Measurements from ENCODE around the gene JAZF1.

The JAZF1 gene

DNA sequence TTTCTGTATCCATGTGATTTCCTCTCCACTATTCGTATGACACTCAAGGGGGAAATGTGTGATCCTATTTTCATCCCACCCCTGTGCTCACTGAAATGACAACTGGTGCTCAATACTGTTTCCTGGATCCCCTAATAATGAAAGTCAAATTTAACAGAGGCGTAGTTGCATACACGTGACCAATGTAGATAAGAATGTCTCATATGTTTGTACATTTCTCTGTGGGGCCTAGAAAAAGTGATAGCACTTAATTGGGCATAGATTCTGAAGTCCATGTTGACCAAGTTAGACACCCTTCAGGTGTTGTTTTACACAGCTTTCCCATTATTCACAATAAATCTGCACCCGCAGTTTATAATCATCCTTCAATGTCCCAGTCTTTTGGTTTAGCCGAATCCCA is 59.1 kb downstream of the JAZF1 start:
- in situ Hi-C loops (cut with HindIII; ENCODE audit: low pct_ligation_motif_present, low sequenced_read_pairs), result no loop called here
- Histone ChIP-seq H3K36me3 (replicated peaks) (no peaks in the 10 kb centered on the region), H3K27ac (no peak overlapping the region), H3K4me3 (ENCODE audit: low read depth, low read length) (no peak overlapping the region), H3K27me3 (replicated peaks) (no peaks in the 10 kb centered on the region)
- no peak for DNase-seq
- TF ChIP-seq, protein P1, sequence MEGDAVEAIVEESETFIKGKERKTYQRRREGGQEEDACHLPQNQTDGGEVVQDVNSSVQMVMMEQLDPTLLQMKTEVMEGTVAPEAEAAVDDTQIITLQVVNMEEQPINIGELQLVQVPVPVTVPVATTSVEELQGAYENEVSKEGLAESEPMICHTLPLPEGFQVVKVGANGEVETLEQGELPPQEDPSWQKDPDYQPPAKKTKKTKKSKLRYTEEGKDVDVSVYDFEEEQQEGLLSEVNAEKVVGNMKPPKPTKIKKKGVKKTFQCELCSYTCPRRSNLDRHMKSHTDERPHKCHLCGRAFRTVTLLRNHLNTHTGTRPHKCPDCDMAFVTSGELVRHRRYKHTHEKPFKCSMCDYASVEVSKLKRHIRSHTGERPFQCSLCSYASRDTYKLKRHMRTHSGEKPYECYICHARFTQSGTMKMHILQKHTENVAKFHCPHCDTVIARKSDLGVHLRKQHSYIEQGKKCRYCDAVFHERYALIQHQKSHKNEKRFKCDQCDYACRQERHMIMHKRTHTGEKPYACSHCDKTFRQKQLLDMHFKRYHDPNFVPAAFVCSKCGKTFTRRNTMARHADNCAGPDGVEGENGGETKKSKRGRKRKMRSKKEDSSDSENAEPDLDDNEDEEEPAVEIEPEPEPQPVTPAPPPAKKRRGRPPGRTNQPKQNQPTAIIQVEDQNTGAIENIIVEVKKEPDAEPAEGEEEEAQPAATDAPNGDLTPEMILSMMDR (IDR thresholded peaks at IDR 0.05; ENCODE audit: low read depth, low read length, missing control alignments), result no peak

DNA sequence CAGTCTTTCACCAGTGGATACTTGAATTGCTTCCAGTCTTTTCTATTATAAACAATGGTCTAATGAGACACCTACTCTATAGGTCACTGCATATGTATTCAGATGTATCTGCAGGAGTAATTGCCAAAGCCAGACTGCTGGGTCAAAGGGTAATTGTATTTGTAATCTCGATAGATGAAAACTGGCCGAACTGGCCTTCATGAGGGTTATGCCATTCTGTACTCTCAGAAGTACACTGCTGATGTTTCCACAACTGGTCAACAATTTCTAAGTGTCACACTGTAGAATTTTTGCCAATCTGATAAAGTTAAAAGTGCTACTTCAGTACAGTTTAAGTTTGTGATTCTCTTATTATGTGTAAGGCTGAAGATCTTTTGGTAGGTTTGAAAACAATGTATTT is 64.6 kb downstream of the JAZF1 start:
- Histone ChIP-seq H3K27ac (no peak overlapping the region), H3K36me3 (replicated peaks) (no peaks in the 10 kb centered on the region), H3K4me3 (ENCODE audit: low read depth, low read length) (no peak overlapping the region), H3K27me3 (replicated peaks) (no peaks in the 10 kb centered on the region)
- no peak for DNase-seq
- TF ChIP-seq, protein P1 (IDR thresholded peaks at IDR 0.05; ENCODE audit: low read depth, low read length, missing control alignments), result no peak
- in situ Hi-C loops (cut with HindIII; ENCODE audit: low pct_ligation_motif_present, low sequenced_read_pairs), result no loop called here

DNA sequence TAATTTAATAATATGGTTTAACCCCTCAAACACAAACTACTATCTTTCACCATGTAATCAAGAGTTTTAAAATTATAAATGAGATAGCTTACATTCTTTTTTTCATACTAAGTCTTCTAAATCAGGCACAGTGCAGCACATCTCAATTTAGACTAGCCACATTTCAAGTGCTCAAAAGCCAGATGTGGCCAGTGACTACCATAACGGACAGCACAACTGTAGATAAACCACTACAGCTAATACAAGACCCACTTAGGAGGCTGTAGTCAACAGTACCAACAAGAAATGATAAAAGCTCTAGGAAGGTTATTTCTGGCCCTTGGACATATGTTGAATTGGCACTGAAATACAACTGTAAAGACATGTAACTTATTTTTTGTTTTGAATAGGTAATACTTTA is 65.3 kb downstream of the JAZF1 start:
- TF ChIP-seq, protein P1 (IDR thresholded peaks at IDR 0.05; ENCODE audit: low read depth, low read length, missing control alignments), result no peak
- in situ Hi-C loops (cut with HindIII; ENCODE audit: low pct_ligation_motif_present, low sequenced_read_pairs), result no loop called here
- H3K27ac ChIP-seq, result no peak overlapping the region

DNA sequence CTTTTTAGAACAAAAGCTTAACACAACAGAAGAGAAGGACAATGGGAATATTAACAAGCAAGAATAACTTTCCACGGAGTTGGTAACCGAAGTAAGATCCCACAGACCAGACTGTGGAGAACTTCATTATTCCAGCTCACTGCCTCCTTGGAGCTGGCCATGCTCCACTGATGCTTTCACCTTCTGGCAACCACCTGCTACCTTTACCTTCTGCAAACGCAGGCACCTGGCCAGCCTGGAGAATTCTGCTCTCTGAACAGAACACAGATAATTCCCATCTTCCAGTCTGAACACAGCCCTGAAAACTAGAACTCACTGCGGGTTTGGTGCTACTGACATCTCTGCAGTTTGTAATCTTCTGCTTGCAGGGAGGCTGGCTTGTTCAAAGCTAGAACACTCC is 66.5 kb downstream of the JAZF1 start:
- TF ChIP-seq, protein P1 (IDR thresholded peaks at IDR 0.05; ENCODE audit: low read depth, low read length, missing control alignments), result no peak

More for the DNA sequence above, 65.3 kb downstream of the JAZF1 start:
- H3K4me3 ChIP-seq (ENCODE audit: low read depth, low read length), result no peak overlapping the region
- DNase-seq, result no peak
- H3K27me3 ChIP-seq (replicated peaks), result no peaks in the 10 kb centered on the region
- no peaks in the 10 kb centered on the region for H3K36me3 ChIP-seq (replicated peaks)

GRCh38 chr7:28112883-28113540 is 67.6 kb downstream of the JAZF1 start:
- DNase-seq, result peak; percentile 38
- TF ChIP-seq, protein P1 (IDR thresholded peaks at IDR 0.05; ENCODE audit: low read depth, low read length, missing control alignments), result no peak
- no peak overlapping the region for H3K27ac ChIP-seq

More for the DNA sequence above, 66.5 kb downstream of the JAZF1 start:
- no peak overlapping the region for H3K4me3 ChIP-seq (ENCODE audit: low read depth, low read length)
- H3K27me3 ChIP-seq (replicated peaks), result no peaks in the 10 kb centered on the region
- no peak overlapping the region for H3K27ac ChIP-seq
- no peaks in the 10 kb centered on the region for H3K36me3 ChIP-seq (replicated peaks)
- in situ Hi-C loops (cut with HindIII; ENCODE audit: low pct_ligation_motif_present, low sequenced_read_pairs), result no loop called here
- DNase-seq, result no peak

DNA sequence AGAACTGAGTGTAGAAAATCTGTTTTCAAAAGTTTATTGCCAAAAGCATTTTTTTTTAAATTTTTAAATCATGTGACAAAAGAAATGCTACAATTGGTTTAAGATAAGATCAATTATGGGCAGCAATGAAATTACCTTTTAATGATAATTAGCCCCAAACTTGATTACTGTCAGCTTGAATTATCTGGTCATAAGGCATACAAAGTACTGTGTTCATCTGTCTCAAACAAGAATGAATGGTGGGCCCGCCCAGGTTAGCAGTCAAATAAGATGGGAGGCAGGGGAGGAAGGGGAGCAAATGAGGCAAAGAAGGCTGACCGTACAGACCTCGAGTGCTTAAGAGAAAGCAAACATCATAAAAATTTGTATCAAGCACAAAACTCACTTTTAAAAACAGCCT is 68.1 kb downstream of the JAZF1 start:
- no peak overlapping the region for H3K4me3 ChIP-seq (ENCODE audit: low read depth, low read length)
- no peak overlapping the region for H3K27ac ChIP-seq
- TF ChIP-seq, protein P1 (IDR thresholded peaks at IDR 0.05; ENCODE audit: low read depth, low read length, missing control alignments), result no peak
- no peaks in the 10 kb centered on the region for H3K27me3 ChIP-seq (replicated peaks)
- no peak for DNase-seq
- H3K36me3 ChIP-seq (replicated peaks), result no peaks in the 10 kb centered on the region
- in situ Hi-C loops (cut with HindIII; ENCODE audit: low pct_ligation_motif_present, low sequenced_read_pairs), result no loop called here

More at GRCh38 chr7:28112883-28113540, 67.6 kb downstream of the JAZF1 start:
- no peak overlapping the region for H3K4me3 ChIP-seq (ENCODE audit: low read depth, low read length)
- H3K36me3 ChIP-seq (replicated peaks), result no peaks in the 10 kb centered on the region
- H3K27me3 ChIP-seq (replicated peaks), result no peaks in the 10 kb centered on the region
- in situ Hi-C loops (cut with HindIII; ENCODE audit: low pct_ligation_motif_present, low sequenced_read_pairs), result no loop called here

Data from brain microvascular endothelial cell (primary cell).